GM21360 (cell line): ENCODE measurements around the gene DOHH.

Experiments used
- ATAC-seq: cut with Tn5 transposase; IDR thresholded peaks from one replicate; pipeline ENCODE4 v1.9.1; 2021; ENCODE audit warnings: mild to moderate bottlenecking, moderate library complexity; ENCODE audit not compliant: unreplicated experiment

The DOHH gene

DNA sequence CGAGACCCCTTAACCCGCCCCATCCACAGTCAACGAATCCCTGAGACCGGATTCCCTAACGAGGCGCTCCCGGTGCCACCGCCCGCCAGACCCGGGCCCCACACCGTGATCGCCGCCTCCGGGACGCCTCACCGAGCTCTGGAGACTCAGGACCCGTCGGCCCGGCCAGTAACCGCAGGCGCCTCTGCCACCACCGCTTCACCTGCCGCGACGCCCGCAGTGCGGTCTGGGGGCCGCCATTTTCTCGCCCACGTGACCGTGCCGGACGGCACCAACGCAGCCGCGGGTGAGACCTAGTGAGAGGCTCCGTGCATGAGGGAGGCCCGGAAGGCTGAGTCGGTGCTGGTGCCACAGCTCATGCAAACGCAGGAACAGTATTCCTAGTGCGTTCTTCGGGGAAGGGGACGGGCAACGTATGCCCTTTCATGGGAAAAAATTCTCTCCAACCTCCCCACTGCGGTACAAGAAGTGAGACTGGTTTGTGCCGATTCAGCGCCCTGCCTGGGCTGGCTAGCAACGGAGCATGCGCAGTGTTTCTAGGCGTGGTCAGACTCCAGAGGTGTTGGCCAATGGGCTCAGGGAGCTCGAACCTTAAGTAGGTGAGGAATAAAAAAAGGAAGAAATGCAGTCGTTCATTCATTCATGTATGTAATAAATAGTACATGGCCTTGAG, at the start of gene DOHH:
Gene DOHH, minus strand, starts transcription at position 246 of the 673 bp plus-strand sequence. CDS start 3,860 bp downstream, outside the sequence.
- ATAC-seq = peak; percentile 82

DNA sequence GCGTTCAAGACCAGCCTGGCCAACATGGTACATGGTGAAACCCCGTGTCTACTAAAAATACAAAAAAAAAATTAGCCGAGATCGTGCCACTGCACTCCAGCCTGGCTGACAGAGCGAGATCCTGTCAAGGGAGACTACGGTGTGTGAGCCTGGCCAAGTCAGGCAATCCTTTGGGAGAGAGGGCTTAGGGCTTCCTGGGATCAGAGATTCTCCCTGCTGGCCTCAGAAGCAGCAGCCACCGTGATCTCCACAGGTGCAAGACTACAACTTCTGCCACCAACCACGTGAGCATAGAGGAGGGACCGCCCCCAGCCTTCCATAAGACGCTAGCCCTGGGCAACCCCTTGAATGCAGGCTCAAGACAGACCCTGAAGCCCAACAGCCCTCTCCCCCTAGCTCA, 49.3 kb upstream of the DOHH start:
- no peak for ATAC-seq

DNA sequence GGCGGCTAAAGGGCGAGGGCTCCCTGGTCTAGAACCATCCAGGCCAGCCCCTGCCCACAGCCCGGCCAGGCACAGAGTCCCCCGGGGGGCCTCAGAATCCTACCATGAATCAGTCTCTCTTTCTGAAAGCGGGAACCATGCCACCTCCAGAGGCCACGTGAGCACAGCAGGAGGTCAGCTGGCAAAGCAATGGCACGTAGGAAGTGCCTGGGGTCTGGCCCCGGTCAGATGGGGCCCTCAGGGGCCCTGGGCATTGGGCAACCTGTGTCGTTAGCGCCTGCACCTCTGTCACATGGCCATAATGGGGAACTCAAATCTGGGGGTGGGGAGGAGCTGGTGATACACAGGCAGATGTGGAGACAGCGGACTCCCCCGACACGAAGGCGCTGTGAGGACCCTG, 48.1 kb upstream of the DOHH start:
- ATAC-seq = no peak

DNA sequence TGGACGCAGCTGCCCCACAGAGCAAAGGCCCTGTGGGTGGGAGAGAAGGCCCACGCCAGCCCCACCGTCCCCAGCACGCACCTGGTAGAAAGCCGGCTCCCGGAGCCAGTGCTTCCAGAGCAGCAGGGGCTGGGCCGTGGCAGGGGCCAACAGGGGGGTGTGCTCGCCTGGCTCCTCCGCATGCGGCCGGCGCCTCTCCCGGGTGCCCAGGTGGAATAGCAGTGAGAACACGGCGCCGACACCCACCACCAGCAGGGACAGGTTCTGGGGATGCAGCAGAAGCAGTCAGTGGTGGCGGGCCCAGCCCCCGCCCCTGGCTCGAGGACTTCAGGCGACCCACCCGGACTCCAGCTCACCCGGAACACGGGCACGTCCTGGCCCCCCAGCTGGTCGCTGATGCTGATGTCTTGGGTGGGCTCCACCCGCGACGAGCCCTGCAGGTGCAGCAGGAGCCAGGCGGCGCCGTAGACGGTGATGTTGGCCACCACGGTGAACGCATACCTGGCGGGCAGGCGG, 47.4 kb upstream of the DOHH start:
- no peak for ATAC-seq

DNA sequence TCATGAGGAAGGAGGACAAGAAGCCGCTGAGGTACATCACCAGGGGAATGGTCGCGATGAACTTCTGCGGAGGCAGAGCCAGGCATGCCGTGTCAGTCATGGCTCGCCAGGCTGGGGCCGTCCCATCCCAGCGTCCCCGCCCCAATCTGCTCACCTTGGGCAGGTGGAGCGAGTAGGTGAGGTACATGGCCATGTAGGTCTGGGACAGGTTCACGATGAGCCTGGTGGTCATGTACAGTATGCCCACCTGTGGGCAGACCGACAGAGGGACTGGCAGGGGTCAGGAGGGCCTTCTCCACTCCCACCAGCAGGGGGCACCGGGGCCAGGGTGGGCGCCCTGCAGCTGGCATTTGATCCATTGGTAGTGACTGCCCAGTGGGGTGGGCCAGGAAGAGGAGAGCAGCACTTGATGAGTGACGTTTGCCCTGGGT, 46.8 kb upstream of the DOHH start:
- no peak for ATAC-seq

GRCh38 chr19:3546119-3546518, 45.6 kb upstream of the DOHH start:
- ATAC-seq = no peak

GRCh38 chr19:3545669-3546034, 45.2 kb upstream of the DOHH start:
- ATAC-seq = no peak

DNA sequence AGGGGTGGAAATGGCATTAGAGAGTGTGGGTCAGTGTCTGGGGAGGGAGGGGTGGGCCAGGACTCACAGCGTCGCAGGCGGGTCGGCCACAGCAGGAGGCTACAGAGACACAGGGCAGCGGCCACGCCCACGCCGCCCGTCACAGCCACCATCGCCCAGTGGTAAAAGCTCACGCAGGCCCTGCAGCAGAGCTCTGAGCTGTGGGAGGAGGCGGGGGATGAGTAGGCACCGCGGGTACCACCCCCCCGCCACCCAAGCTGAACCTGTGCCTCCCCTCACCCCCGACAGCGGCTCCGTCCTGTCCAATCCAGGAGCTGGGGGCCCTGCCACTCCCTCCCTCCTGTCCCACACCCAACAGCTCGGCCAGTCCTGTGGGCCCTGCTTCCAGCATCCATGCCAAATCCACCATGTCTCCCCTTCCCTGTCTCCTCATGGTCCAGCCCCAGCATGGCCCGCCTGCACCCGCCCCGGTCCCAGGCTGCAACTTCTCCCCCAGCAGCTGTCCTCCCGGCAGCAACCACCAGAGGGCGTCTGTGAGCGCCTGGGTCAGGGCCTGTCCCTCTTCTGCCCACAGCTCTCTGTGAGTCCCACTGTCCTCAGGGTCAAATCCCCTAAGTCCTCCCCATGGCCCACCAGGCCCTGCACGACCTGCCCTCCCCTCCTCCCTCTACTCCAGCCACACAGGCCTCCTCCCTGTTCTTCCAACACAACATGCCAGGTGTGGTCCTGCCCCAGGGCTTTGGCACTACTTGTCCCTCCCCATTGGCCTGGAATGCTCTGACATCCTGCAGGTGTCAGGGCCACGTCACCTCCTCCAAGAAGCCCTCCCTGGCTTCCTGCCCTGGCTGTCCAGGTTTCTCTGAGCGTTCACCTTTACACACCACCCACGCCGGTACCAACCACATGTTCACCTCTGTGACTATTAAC, 44.5 kb upstream of the DOHH start:
- ATAC-seq = no peak

DNA sequence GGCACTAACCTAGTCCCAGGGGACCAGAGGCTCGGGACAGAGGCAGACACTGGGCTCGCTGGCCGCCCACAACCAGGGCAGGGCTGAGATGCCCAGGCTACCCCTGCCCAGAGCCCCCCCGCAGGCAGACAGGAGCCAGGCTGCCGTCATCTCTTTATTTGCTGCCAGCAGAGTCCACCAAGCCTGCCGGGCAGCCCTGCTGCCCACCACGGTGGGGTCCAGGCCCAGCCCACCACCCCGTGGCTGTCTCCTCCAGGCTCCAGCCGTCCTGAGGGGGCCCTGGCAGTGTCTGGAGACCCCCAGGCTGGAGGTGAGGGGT, 43.5 kb upstream of the DOHH start:
- ATAC-seq = no peak

DNA sequence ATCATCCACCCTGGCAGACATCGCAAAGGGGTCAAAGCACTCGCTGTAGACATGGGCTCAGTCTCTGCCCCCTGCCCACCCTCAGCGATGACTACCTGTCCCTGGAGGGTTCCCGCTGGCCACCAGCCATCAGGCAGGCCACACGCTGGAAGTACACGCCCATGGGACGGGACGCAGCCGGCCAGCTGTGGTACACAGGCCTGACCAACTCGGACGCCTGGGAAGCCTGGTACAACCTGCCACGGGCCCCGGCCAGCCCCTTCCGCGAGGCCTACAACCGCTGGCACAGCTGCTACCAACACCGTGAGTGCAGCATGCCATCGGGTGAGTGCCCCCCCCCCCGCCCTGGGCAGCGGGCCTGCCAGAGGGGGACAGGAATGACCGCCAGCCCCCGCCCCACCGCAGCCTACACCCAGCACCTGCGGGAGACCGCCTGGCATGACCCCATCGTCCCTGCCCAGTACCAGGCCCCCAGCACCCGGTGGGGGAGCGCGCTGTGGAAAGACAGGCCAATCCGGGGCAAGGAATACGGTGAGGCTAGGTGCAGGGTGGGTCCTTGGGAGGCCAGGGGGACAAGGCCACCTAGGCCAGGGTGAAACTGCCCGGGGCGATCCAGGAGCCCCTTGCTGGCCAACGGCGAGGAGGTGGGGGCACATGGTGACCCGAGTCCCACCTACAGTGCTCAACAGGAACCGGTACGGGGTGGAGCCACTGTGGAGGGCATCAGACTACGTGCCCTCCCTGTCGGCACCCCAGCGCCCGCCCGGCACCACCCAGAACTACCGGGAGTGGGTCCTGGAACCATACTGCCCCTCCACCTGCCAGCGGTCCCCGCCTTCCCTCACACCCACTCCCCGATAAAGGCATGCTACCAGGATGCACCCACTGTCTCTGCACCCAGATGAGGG, 42.9 kb upstream of the DOHH start:
- ATAC-seq = no peak

DNA sequence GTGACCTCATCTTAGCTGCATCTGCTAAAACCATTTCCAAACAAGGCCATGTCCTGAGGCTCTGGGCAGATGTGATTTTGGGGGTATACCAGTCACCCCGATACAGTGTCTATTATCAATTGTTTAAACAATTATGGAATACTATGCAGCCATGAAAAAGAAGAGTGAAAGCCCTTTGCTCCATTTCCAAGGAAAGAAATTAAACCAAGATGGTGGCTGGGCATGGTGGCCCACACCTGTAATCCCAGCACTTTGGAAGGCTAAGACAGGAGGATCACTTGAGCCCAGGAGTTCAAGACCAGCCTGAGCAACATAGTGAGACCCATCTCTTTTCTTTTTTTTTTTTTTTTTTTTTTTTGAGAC, 39.3 kb upstream of the DOHH start:
- ATAC-seq = no peak

DNA sequence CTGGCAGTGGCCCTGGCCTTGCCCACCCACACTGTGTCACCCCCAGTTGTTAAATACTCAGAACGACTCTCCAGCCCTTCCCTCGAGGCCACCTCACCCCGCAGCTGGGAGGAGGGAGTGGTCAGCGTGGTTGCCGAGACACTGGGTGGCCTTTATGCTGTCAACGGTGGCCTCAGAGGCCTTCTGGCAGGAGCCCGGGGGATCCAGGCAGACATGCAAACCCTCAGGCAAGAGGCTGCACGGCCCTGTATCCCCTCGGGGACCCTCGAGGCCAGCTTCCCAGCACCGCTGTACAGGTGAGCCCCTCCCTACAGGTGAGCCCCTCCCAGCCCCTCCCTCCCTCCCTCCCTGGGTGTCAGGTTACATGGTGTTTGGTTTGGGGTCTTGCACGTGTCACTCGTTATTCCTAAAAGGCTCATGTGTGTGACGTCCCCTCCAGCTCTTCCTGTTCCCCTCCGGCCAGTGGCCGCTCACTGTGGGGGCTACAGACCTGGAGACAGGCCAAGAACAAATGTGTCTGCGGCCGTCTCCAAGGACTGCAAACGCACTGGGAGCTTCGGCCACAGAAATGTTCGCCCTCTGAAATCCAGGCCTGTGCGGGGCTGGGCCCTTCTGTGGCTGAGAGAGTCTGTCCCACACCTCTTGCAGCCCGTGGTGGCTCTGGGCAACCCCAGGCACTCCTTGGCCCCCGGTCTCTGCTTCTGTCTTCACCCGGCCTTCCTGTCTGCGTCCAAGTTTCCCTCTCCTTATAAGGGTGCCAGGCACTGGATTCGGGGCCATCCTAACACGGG, 38.7 kb upstream of the DOHH start, which contains the start of gene TEKTIP1:
Gene TEKTIP1, plus strand, starts transcription at position 210 of the 791 bp plus-strand sequence. Its CDS starts 4 bp downstream, at position 214.
- no peak for ATAC-seq

DNA sequence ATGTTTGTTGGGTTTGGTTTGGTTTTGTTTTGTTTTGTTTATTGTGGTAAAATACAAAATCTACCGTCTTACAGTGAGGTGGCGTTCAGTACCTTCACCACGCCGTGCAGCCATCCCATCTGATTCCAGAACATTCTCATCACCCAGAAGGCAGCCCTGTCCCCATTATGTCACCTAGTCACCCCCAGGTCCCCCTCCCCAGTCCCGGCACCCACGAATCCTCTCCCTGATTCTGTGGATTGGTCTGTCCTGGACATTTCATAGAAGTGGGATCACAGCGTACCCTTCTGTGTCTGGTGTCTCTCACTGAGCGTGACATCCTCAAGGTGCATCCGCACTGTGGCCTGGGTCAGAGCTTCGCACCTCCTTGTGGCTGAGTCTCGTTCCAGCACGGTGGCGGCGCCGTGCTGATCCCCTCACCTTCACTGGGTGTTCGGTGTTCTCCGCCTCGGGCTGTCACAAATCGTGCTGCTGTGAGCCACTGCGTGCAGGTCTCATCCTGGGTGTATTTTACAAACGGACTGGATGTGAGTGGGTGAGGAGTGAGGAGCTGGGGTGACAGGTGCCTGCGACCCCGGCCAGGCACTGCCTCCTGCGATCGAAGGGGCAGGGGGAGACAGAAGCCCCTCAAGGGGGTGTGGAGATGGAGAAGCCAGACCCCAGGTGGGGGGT, 37.9 kb upstream of the DOHH start:
- ATAC-seq = no peak

DNA sequence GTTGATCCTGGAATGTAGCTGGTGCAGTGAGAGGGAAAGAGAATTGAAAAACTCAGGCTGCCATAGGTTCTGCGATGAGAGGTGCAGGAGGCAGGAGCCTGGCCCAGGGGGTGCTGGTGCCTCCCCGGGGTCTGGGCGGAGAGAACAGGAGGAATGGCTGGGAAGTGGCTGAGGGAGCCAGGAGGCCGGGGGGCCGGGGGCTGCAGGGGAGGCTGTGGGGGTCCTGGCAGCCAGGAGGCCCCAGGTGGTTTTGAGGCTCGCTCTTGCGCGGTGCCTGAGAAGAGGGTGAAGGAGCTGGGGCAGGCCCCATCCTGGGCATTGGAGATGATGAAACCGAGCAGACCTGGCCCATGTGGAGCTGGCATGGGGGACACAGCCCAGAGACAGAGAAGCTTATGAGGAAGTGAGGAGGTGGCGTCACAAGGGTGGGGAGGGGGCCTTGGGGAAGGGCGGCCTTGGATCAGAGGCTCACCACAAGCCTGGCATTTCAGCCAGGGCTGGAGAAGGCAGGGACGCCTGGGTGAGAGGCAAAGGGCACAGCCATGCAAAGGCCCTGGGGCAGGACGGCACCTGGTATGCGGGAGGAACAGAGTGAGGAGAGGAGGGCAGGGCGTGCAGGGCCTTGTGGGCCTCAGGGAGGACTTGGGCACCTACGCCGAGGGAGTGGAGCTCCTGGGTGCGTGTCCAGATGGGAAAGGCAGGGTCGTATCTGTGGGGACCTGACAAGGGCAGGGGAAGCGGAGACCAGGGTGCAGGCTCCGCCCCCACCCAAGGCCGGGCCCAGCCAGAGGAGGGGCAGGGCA, 37.2 kb upstream of the DOHH start:
- no peak for ATAC-seq

- ATAC-seq = no peak
These were observed 36.6 kb upstream of the DOHH start for GRCh38 chr19:3537101-3537437.

- ATAC-seq = no peak
These were observed 36.1 kb upstream of the DOHH start for GRCh38 chr19:3536429-3537100.

DNA sequence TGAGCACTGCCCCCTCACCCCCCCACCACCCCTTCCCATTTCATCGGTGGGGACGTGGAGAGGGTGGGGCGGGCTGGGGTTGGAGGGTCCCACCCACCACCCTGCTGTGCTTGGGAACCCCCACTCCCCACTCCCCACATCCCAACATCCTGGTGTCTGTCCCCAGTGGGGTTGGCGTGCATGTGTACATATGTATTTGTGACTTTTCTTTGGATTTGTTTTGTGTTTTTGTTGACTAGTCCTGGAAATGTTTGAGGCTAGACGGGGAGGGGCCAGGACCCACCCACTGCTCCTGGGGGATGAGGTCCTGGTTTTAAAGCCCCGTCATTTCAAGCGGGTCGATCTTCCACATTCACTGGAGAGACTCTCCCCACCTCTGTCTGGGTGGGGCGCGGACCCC, 35.5 kb upstream of the DOHH start:
- ATAC-seq = no peak

DNA sequence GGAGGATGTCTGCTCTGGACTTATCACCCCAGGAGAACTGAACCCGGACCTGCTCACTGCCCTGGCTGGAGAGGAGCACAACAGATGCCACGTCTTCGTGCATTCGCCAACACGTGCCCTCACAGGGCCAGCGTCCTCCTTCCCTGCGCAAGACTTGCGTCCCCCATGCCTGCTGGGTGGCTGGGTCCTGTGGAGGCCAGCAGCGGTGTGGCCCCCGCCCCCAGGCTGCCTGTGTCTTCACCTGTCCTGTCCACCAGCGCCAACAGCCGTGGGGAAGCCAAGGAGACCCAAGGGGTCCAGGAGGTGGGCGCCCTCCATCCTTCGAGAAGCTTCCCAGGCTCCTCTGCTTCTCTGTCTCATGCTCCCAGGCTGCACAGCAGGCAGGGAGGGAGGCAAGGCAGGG, 35.1 kb upstream of the DOHH start:
- ATAC-seq = no peak

- ATAC-seq = no peak
These were observed 34.7 kb upstream of the DOHH start for GRCh38 chr19:3535235-3535535.
